GM12878 (cell line): ENCODE measurements around the gene TEX55. TPM values are rescaled to one million over a fixed set of nuclear protein-coding genes. Genes with fewer than 3 reads are reported as not detected.

ENCODE experiments used
- ATAC-seq: fragments of 200-7000 bp; cut with Tn5 transposase; 3 replicates; pipeline ENCODE4 v1.9.1; 2020; ENCODE audit warnings: mild to moderate bottlenecking, moderate library complexity
- BruUV-seq: library from RNA; stranded (reverse); fragments of 400-500 nt; replicated peaks from 2 replicates; lab custom pipeline; 2021; lab: Mats Ljungman, UMichigan
- CTCF ChIA-PET: fragments of 300-600 bp; sonication (Branson Sonifier 250); formaldehyde crosslinking; extraction: SDS; loops from one replicate; lab custom pipeline; 2021; ENCODE audit warnings: inconsistent platforms; lab: Yijun Ruan, JAX
- POLR2A ChIA-PET: fragments of 350-600 bp; formaldehyde crosslinking; extraction: SDS; loops from one replicate; lab custom pipeline; 2021; ENCODE audit warnings: inconsistent platforms; lab: Charles Lee
- RAD21 ChIA-PET: fragments of 300-600 bp; sonication (Branson Sonifier 250); formaldehyde crosslinking; loops from one replicate; lab custom pipeline; 2023; ENCODE audit warnings: antibody characterized with exemption; ENCODE audit not compliant: unreplicated experiment; lab: Charles Lee
- SMC1A ChIA-PET: fragments of 300-600 bp; sonication (Branson Sonifier 250); formaldehyde crosslinking; loops from one replicate; lab custom pipeline; 2023; ENCODE audit not compliant: unreplicated experiment, uncharacterized antibody; lab: Charles Lee
- DNase-seq: peaks from one replicate; pipeline ENCODE4 v3.0.0-alpha.2; 2011; ENCODE audit warnings: low read depth, low spot score
- FAIRE-seq: peaks from 3 replicates; lab custom pipeline; 2011; peaks lifted over from hg19 to GRCh38; lab: Jason Lieb, UNC
- H2AFZ ChIP-seq: 2 replicates; pipeline ENCODE4 v1.6.0; 2011; ENCODE audit warnings: low read depth, low read length, control low read depth; ENCODE audit not compliant: control insufficient read depth
- H3K27ac ChIP-seq: 2 replicates; pipeline ENCODE4 v1.5.1; 2011; ENCODE audit warnings: control low read depth; ENCODE audit not compliant: control insufficient read depth, insufficient read depth
- H3K27me3 ChIP-seq, 2 experiments: replicated peaks in 1 of 2; 2 replicates each; pipeline versions ENCODE4 v1.6.0 to v1.6.1; 2011; ENCODE audit warnings: low read length in 1 of 2; ENCODE audit not compliant: control insufficient read depth in 2 of 2, insufficient read depth in 2 of 2
- H3K36me3 ChIP-seq, 2 experiments: 2 replicates each; pipeline ENCODE4 v1.5.1; 2011; ENCODE audit warnings: low read length in 1 of 2; ENCODE audit not compliant: control insufficient read depth in 2 of 2, insufficient read depth in 2 of 2
- H3K4me1 ChIP-seq: 2 replicates; pipeline ENCODE4 v1.6.1; 2011; ENCODE audit warnings: mild to moderate bottlenecking, low read length, moderate library complexity, mixed read lengths; ENCODE audit not compliant: control insufficient read depth, insufficient read depth
- H3K4me2 ChIP-seq: 2 replicates; pipeline ENCODE4 v1.6.0; 2011; ENCODE audit warnings: control low read depth; ENCODE audit not compliant: control insufficient read depth, insufficient read depth
- H3K4me3 ChIP-seq: fragments of 200-600 bp; sonication (generic); 2 replicates; pipeline ENCODE4 v1.5.1; 2016
- H3K79me2 ChIP-seq: 2 replicates; pipeline ENCODE4 v1.6.0; 2011; ENCODE audit warnings: low read length; ENCODE audit not compliant: control insufficient read depth, insufficient read depth
- H3K9ac ChIP-seq: 2 replicates; pipeline ENCODE4 v1.8.0; 2011; ENCODE audit warnings: low read length, control low read depth, mixed read lengths; ENCODE audit not compliant: control insufficient read depth, insufficient read depth
- H3K9me3 ChIP-seq: replicated peaks from 3 replicates; pipeline ENCODE4 v1.5.1; 2011; ENCODE audit warnings: mild to moderate bottlenecking, low read length; ENCODE audit not compliant: control insufficient read depth, insufficient read depth
- H4K20me1 ChIP-seq: 2 replicates; pipeline ENCODE4 v1.6.0; 2011; ENCODE audit not compliant: control insufficient read depth, insufficient read depth
- ASH2L ChIP-seq: fragments of 300-600, 200-600 bp; sonication (generic); IDR thresholded peaks from 2 replicates; pipeline ENCODE4 v1.6.1; 2017; ENCODE audit warnings: low read depth, mild to moderate bottlenecking, borderline replicate concordance
- ATF2 ChIP-seq: IDR thresholded peaks from 2 replicates; pipeline ENCODE4 v1.6.1; 2012; ENCODE audit warnings: low read length, inconsistent platforms
- CREM ChIP-seq: IDR thresholded peaks from 2 replicates; pipeline ENCODE4 v1.6.1; 2014; ENCODE audit warnings: antibody characterized with exemption, low read depth
- GATAD2B ChIP-seq: fragments of 450-650 bp; conservative IDR thresholded peaks from 2 replicates; pipeline ENCODE4 v1.6.1; 2017; ENCODE audit warnings: low read depth, mild to moderate bottlenecking, moderate library complexity
- PBX3 ChIP-seq: IDR thresholded peaks from 2 replicates; pipeline ENCODE4 v1.6.1; 2011; ENCODE audit warnings: mild to moderate bottlenecking, low read depth, low read length, moderate library complexity; ENCODE audit not compliant: insufficient replicate concordance
- RCOR1 ChIP-seq: conservative IDR thresholded peaks from 2 replicates; pipeline ENCODE4 v1.6.1; 2012; ENCODE audit warnings: low read depth, low read length, improper control_type of control experiment
- SMARCA5 ChIP-seq: fragments of 450-650 bp; IDR thresholded peaks from 2 replicates; pipeline ENCODE4 v1.6.1; 2017; ENCODE audit warnings: mild to moderate bottlenecking
- STAT1 ChIP-seq: fragments of 450-650 bp; conservative IDR thresholded peaks from 2 replicates; pipeline ENCODE4 v1.6.1; 2014; ENCODE audit warnings: antibody characterized with exemption, mild to moderate bottlenecking
- ZNF207 ChIP-seq: fragments of 450-650 bp; IDR thresholded peaks from 2 replicates; pipeline ENCODE4 v1.6.1; 2014; ENCODE audit warnings: antibody characterized with exemption, mild to moderate bottlenecking, borderline replicate concordance
- WGBS: methylation state at CpG from one replicate; pipeline ENCODE4 v1.1.6; 2016; ENCODE audit warnings: low lambda C conversion rate; ENCODE audit not compliant: insufficient replicate concordance, insufficient coverage; ENCODE audit errors: missing lambda C conversion rate; 5-methylcytosine and 5-hydroxymethylcytosine counted together
- in situ Hi-C: fragments of 300-500 bp; cut with MboI; formaldehyde crosslinking; loops from 9 replicates; pipeline ENCODE4 v1.14.3; 2018; ENCODE audit warnings: mixed read lengths
- intact Hi-C: fragments of 100-400 bp; cut with micrococcal nuclease; formaldehyde crosslinking; loops from one replicate; pipeline ENCODE4 v1.14.2; 2022; ENCODE audit not compliant: unreplicated experiment
- polyA plus RNA-seq, 11 experiments: library from polyadenylated mRNA; depleted of rRNA in 4 of 11; unstranded in 6 of 11; stranded (reverse) in 5 of 11; fragments of >200 nt; fragmentation: Nextera tagmentation in 4 of 11; fragmentation: Illumina TruSeq in 1 of 11; extraction: Ambion mirVana in 4 of 11; extraction: Trizol in 1 of 11; gene quantifications; 1 replicate in 1 of 11; 2 replicates in 10 of 11; pipeline versions ENCODE4 v1.2.1 to v1.2.3, GENCODE V29; 2011 to 2016; ENCODE audit warnings: inconsistent platforms in 2 of 11, missing spikeins in 2 of 11, low read depth in 1 of 11
- total RNA-seq, 4 experiments: library from RNA; depleted of rRNA in 3 of 4; stranded (reverse); fragments of >200 nt in 3 of 4; fragmentation: Illumina TruSeq in 1 of 4; extraction: Trizol in 1 of 4; gene quantifications; 2 replicates each; pipeline versions ENCODE4 v1.2.1 to v1.2.3, GENCODE V29; 2013 to 2021

The TEX55 gene
- total and polyA plus RNA-seq, 10 of the 15 experiments (the other 5 are each of a cell fraction or from before 2014, with no cell fraction given), result not detected

GRCh38 chr3:119173325-119173724 lies 27.4 kb downstream of the TEX55 start, which contains the start of gene UPK1B:
Gene UPK1B (plus strand): TSS chr3:119173598. CDS start chr3:119186742, 13,144 bp downstream.
- BruUV-seq, result no TSS peak
- Histone ChIP-seq H3K27ac (no peak within 1 kb of the TSS), H3K79me2 (no peaks in the 10 kb centered on the region), H3K9ac (no peak within 1 kb of the TSS), H4K20me1 (no peaks in the 10 kb centered on the region), H3K27me3 (no peaks in the 10 kb centered on the region; a peak in 1 of 4 replicates), H2AFZ (no peak within 1 kb of the TSS), H3K4me1 (no peaks in the 10 kb centered on the region), H3K4me3 (no peak within 1 kb of the TSS), H3K4me2 (no peak within 1 kb of the TSS), H3K9me3 (no peaks in the 10 kb centered on the region), H3K36me3 (no peaks in the 10 kb centered on the region)
- ChIA-PET POLR2A (no interaction called here), SMC1A (no interaction called here), RAD21 (no interaction called here), CTCF (no interaction called here)
- intact Hi-C loops (no loop called here), in situ Hi-C loops (no loop called here)
- no peak for ATAC-seq
- TF ChIP-seq ATF2 (no peak), CREM (no peak), RCOR1 (no peak), ZNF207 (no peak), GATAD2B (no peak), PBX3 (no peak), ASH2L (no peak), SMARCA5 (no peak), STAT1 (no peak)
- WGBS, result 61% methylated on average over 13 of the region's 13 CpGs
- no peak for FAIRE-seq
- DNase-seq, result no peak
